HG03520 (cell line): ENCODE measurements around the gene RBM34.
"Not testable (repeated sequence)": the region's sequence is repeated elsewhere in the genome, so short reads cannot be mapped to it uniquely, and the experiment has no call there.

Experiments
- ATAC-seq: cut with Tn5 transposase; IDR thresholded peaks from one replicate; pipeline ENCODE4 v1.9.1; 2021; ENCODE audit warnings: mild to moderate bottlenecking, moderate library complexity; ENCODE audit not compliant: unreplicated experiment

RBM34 gene

DNA sequence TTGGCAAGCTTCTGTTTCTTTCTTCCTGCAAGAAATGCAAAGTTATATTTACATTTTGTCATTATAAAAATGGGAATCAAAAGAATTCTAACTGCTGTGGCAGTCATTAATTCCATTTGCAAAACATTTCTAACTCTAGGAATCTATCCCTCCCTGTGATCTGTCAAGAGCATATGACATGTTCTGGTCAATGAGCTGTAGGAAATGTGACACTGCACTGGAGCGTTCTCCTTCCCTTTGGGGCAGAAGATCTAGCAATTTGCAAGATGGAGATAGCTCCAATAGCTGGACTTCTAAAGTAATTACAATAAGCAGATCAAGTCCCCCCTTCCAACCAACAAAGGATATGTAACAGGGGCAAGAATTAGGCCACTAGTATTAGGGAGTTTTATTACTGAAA is 38.7 kb downstream of the RBM34 start:
- no peak for ATAC-seq

DNA sequence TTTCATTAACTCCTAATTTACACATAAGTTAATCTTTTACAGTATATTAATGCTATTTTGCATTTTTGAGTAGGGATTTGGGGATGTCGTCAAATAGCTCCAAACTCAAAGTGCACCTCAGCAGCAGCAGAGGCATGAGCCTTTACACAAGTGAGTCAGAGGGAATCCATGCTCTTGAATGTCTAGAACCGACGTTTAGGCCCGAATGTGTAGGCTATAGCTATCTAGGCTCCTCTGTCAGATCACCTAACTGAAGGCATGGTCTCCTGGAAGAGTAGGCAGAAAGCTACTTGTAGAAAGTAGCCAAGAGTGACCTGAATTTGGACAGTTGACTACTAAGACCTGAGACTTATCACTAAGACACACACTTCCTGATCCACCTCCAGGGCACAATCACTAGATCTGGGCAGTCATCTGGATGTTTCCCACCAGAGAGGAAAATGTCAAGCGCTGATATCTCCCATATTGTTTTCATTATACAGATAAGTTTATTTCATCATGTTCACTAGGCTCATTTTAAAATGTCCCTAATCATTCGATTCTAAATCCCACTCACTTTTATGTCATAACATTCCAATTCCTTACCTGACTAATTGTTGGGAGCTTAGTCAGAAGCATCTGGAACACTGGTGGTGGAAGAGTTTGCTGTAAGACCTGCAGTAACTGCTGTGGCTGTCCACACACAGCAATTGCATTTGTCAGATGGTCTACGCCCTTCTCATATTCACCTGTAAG is 47.7 kb downstream of the RBM34 start:
- no peak for ATAC-seq

DNA sequence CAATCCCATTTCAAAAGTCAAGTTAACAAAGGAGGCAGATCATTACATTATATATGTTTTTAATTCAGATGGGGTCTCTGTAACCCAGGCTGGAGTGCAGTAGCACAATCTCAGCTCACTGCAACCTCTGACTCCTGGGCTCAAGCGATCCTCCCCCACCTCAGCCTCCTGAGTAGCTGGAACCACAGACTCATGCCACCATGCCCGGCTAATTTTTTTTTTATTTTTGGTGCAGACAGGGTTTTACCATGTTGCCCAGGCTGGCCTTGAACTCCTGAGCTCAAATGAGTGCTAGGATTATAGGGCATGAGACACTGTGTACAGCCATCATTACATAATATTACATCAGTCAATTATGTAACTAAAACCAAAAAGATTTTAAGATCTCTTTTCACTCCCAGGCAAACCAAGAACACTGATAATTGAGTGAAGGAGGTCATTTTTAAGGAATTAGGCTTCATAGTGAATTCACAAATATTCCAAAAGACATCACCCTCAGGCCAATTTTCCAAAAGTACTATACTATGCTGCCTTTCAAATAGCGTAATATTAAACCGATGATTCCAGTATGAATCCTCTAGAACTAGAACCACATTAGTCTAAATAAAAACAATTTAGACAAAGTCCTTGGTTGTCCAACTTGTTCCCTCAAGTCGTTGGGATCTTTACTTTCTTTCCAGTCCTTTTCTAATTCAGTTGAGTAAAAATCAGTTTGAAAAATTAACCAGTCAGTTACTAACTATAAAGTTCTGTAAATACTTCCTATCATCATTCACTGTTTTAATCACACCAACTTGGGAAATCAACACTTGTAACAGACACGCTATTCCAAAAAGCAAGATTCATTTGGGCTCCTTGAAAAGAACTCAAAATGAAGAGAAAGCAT is 48.5 kb downstream of the RBM34 start:
- ATAC-seq: no peak

DNA sequence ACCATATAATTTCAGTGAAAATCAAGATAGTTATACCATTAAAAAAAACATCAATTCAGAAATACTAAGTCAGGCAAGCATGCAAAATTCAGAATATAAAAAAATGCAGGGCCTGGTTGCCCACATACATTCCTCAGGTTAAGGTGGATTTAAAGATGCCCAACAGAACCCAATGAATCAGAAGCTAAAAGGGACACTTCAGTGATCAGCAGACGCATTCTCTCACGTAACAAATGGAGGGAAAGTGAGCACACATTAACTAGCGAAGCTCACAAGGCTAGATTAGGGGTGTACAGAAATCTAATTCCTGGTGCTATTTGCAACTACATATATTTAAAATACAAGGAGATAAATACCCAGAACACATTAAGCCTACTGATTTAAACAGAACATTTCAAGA is 49.9 kb downstream of the RBM34 start:
- no peak for ATAC-seq

DNA sequence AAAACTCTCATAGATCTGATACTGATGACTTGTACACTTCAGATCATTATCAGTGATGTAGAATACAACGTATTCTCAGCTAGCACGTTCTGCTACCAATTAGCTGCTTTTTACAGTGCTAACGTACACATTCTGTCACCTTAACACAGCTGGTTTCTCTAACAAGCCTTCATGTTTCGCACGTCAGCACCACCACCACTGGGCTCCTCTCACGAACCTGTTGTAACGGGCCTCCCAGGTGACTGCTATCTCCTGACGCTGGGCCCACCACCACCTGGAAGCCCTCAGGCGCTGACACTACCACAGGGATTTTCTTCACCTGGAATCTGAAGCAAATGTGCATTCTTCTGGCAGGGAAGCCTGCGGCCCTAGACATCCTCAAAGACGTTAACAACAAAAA is 52.2 kb downstream of the RBM34 start:
- no peak for ATAC-seq

DNA sequence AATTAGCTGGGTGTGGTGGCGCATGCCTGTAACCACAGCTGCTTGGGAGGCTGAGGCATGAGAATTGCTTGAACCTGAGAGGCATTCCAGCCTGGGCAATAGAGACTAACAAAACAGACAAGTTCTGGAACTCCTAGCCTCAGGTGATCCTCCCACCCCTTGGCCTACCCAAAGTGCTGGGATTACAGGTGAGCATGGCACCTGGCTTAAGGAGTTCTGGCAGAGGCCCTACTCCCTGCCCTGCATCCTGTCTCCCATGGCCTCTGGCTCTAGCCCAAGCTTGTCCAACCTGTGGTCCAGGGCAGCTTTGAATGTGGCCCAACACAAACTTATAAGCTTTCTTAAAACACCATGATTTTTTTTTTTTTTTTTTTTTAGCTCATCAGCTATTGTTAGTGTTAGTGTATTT is 52.9 kb downstream of the RBM34 start:
- ATAC-seq: no peak

DNA sequence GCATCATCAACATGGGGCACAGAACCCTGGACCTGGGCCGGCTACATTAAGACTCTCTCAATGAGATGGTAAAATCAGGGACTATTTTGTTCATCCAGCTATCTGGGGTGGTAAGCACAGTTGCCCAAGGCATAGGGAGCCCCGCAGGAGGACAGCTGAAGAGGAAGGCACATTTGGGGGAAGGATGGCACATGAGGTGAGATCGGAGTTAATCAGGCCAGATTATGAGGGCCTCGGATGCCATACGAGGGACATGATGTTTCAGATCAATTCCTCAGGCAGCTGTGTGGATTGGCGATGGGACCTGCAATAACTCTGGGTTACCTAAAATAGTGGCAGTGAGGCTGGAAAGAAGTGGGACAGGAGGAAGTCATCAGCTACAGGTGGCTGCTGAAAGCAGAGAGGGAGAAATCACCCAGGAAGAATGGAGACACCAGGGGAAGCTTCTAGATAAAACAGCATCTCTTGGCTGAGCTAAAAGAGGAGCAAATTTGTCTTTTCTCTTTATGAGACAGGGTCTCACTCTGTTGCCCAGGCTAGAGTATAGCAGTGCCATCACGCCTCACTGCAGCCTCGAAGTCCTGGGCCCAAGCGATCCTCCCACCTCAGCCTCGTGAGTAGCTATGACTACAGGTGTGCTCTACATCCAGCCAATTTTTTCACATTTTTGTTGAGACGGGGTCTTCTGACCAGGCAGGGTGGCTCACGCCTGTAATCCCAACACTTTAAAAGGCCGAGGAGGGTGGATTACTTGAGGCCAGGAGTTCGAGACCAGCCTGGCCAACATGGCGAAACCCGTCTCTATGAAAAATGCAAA is 53.5 kb downstream of the RBM34 start:
- no peak for ATAC-seq

DNA sequence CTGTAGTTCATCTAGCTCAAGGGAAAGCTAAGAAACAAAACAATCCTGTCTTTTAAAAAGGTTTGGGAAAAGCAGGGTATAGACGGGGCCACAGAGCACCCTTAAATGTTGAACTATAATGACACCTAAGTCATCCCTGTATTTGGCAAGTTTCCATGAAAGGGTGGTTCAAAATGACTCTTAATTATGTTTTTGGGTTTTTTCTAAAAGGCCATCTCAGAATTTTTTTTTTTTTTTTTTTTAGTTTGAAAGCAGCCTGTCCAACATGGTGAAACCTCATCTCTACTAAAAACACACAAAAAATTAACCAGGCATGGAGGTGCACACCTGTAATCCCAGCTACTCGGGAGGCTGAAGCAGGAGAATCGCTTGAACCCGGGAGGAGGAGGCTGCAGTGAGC is 54.6 kb downstream of the RBM34 start:
- ATAC-seq: no peak

DNA sequence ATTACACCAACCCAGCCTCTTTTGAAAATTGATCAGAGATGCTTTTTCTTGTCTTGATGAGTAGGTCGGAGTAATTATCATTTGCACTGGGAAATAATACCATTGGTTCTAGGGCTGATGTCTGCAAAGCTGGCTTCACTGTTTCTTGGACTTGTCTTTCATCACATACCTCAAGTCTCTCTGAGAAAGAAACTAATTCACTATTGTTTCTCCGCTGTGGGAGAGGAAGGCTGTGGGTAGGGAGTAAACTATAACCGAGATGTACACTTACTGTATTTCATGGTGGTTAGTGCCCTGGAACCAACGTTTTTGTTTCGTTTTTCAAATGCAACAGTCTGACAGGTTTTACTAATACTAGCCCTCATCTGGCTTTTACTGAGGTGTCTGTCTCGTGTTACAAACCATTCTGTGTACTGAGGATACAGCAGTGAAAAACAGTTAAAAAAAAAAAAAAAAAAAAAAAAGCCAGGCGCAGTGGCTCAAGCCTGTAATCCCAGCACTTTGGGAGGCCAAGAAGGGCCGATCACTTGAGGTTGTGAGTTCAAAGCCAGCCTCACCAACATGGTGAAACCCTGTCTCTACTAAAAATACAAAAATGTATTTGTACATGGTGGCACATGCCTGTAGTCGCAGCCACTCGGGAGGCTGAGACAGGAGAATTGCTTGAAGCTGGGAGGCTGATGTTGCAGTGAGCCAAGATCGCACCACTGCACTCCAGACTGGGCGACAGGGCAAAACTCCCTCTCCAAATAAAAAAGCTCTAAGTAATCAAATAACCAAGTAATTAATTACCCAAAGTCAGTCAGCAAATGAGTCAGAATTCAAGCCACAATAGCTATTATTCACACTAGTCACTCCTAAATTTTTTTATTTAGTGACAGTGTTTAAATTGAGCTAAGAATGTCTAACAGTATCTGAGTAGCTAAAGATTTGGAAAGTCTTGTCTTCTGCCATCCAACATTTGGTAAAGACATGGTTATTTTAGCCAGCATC is 55.7 kb downstream of the RBM34 start:
- ATAC-seq: peak; percentile 77

DNA sequence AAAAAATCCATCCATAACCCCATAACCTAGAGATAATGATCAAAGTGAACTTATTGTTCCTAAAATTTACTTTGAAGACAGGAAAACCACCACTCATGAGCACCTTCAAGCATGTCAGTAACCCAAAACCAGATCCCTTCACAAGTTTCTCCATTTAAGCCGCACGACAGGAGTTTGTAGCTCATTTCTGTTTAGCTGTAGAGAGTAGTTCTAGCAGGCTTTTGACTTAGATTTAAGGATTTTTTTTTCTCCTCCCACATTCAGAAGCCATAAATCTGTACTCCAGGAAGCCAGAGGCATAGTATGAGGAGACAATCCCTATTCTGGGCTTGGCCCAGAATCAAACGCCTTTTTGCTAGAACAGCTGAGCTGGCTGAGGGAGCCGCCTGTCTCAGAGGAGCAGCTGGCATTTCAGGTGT is 58.0 kb downstream of the RBM34 start:
- no peak for ATAC-seq

DNA sequence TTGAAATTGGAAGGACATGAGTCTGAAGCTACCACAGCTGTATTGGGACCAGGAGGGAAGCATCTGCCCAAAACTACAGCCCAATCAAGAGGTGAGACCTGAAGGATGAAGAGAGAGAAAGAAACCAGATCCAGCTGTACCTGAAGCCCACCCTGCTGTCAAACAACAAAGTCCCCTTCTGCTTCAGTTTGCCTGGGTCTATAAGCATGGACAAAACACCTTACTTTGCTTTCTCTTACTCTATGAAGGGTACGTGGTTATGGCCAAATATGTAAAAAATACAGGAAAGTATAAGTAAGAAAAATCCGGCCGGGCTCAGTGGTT is 58.8 kb downstream of the RBM34 start:
- ATAC-seq: no peak

DNA sequence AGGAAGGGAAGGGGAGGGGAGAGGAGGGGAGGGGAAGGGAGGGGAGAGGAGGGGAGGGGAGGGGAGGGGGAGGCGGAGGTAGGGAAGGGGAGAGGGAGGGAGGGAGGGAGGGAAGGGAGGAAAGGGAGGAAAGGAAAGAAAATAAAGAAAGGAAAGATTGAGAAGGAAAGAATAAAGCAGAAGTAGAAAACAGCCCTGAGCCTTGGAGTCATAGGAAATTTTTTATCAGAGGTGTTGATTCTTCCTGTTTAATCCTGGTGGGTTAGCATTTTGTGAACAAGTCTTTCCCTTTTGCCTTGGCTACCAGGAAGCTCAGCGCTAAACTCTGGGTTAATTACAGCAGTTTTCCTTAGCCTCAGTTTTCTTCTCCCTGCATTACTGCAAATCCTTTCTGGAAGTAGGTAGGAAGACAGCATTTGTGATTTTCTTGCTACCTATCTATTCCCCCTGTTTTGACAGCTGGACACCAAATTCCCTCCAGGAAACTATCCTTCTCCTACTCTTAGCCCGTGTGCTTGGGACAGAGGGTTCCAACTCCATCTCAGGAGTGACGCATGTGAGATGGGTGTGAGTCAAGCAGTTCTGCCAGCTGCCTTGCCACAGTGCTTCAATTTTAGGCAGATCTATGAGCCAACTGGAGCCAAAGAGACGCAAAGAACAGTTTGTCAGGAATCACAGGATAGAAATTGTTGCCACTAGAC is 59.3 kb downstream of the RBM34 start:
- no peak for ATAC-seq

DNA sequence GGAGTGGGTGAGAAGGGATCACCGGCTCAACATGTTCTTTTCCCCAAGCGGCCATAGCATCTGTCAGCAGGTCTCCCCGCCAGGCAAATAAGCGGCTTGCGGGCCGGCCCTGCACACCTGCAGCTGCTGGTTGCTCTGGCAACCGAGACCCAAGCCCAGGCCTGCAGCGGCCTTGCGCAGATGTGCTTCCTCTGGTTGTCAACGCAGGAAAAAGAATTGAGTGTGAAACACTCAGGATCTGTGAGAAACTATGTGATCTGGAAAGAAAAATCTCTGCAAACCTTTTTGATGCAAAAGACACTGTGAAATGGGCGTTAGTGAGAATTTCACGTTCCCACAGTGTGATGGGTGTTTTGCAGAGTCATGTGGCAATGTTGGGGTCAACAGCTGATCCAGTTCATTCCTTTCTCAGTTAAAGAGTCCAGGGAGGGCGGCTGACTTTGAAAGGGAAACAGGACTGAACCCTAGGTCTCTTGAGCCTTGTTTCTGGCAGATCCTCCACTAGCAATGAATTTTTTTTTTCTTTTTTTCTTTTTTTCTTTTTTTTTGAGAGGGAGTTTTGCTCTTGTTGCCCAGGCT is 60.8 kb downstream of the RBM34 start:
- ATAC-seq: no peak

DNA sequence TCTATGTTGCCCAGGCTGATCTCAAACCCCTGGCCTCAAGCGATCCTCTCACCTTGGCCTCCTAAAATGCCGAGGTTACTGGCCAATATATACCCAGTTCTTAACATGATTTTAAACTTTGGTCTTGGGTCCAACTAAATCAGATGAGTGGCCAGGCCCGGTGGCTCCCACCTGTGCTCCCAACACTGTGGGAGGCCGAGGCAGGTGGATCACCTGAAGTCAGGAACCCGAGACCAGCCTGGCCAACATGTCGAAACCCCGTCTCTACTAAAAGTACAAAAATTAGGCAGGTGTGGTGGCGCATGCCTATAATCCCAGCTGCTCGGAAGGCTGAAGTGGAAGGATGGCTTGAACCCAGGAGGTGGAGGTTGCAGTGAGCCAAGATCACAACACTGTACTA is 62.1 kb downstream of the RBM34 start:
- ATAC-seq: no peak

DNA sequence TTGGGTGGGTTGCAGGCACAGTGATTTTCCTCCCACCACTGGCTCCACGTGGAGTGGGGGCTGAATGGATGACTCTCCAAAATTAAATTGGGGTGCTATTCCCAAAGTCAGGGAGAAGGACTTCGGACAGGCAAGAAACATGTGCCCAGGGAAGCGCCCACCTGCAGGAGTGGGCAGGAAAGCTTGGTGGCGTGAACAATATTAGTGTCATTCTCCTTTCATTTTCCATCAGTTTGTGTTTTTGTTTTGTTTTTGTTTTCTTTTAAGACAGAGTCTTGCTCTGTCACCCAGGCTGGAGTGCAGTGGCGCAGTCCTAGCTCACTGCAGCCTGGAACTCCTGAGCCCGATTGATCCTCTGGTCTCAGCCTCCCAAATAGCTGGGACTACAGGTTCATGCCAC is 62.5 kb downstream of the RBM34 start:
- no peak for ATAC-seq

DNA sequence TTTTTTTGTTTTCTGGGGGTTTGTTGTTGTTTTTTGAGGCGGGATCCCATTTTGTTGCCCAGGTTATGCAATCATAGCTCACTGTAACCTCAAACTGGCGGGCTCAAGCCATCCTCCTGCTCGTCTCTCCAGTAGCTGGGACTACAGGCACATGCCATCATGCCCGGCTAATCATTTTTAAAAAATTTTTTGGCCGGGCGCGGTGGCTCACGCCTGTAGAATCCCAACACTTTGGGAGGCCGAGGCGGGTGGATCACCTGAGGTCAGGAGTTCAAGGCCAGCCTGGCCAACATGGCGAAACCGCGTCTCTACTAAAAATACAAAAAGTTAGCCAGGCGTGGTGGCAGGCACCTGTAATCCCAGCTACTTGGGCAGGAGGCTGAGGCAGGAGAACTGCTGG is 63.5 kb downstream of the RBM34 start:
- ATAC-seq: not testable (repeated sequence)

DNA sequence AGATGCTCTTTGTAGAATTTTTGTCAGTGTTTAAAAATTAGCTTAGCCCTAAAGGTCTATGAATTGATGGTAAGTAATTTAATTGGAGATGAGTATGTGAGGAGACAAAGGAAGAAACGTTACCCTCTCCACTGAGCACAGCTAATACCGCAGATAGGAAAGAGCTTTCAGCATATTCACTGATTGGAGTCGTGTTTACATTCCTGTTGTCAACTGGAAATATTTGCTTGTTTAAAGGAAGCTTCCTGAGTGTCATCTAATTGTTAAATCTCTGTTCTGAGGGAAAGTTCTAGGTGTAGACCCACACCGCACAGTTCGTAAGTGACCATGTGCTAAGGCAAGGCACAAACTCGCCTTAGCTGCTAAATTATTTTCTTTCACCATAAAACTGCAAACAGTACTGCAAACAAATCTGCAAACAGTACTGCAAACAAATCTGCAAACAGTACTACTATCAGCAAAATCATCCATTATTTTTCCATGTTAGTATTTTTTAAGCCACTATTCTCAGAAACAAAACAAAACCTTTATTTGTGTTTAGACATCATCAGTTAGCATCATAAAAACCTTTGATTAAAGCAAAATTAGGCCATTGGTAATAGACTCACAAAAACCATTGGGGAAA is 65.0 kb downstream of the RBM34 start:
- ATAC-seq: no peak

DNA sequence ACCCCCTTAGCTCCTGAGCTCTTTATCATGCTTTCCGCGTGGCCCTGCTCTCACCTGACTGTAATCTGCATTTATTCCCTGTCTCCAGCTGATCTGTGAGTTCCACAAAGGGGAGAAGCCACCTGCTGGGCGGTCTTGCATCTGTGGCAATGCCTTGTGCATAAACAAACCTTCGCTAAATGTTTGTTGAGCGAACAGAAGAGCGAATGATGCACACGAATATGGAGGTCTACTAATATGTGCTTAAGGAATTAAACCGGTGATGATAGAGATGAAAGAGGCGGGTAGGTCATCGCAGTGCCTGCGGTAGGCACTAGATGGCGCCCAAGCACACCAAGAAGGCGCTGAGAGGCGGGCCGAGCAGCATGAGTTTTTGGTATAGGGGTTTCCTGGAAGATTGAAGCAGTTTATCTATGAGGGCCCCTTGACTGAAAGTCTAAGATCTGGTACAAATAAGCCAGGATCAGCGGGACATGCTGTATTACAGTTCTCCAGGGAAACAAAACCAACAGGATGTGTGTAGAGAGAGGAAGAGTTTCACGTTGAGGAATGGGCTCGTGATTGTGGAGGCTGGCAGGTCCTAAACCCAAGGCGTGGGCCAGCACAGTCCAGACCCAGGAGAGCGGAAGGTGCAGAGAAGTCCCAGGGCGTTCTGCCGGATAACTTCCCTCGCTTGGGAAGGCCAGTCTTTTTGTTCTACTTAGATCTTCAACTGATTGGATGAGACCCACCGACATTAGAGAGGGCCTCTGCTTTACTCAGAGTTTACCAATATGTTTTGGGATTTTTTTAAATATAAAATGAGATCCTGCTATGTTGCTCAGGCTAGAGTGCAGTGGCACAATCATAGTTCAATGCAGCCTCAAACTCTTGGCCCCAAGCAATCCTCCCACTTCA is 67.1 kb downstream of the RBM34 start:
- no peak for ATAC-seq
